AG04450 (cell line): ENCODE results near the gene LRRC75A. TPM values are rescaled to one million over a fixed set of nuclear protein-coding genes. Genes with fewer than 3 reads are reported as not detected.

Source experiments
- CTCF ChIA-PET: fragments of 300-600, 350-600 bp; formaldehyde crosslinking; extraction: SDS; loops from one replicate; lab custom pipeline; 2022; ENCODE audit warnings: antibody characterized with exemption, inconsistent platforms; lab: Charles Lee
- POLR2A ChIA-PET: fragments of 350-600 bp; formaldehyde crosslinking; extraction: SDS; loops from one replicate; lab custom pipeline; 2021; ENCODE audit warnings: antibody characterized with exemption, inconsistent platforms; lab: Yijun Ruan, JAX
- DNase-seq: peaks from one replicate; pipeline ENCODE4 v3.0.0-alpha.2; 2011; ENCODE audit warnings: low read depth, low spot score
- H3K27ac ChIP-seq: one replicate; pipeline ENCODE4 v1.5.1; 2012; ENCODE audit warnings: low read depth, low read length, control low read depth
- H3K27me3 ChIP-seq: one replicate; pipeline ENCODE4 v1.6.0; 2012; ENCODE audit warnings: low read length; ENCODE audit not compliant: control insufficient read depth, insufficient read depth
- H3K4me3 ChIP-seq: 2 replicates; pipeline ENCODE4 v1.5.1; 2011; ENCODE audit warnings: mild to moderate bottlenecking, low read depth, low read length, control low read depth
- H3K9me3 ChIP-seq: 2 replicates; pipeline ENCODE4 v1.5.1; 2012; ENCODE audit warnings: low read length; ENCODE audit not compliant: control insufficient read depth, insufficient read depth
- polyA plus RNA-seq: library from polyadenylated mRNA; depleted of rRNA; stranded (reverse); fragments of >200 nt; gene quantifications from 2 replicates; pipeline ENCODE4 v1.2.3, GENCODE V29; 2011
- TF ChIP-seq, protein P1 (sequence below): IDR thresholded peaks from 2 replicates; pipeline ENCODE4 v1.5.1; 2011; ENCODE audit warnings: low read depth, low read length, control low read depth, inconsistent platforms

The LRRC75A gene
- polyA plus RNA-seq, 1 experiment: 1.2 TPM

DNA sequence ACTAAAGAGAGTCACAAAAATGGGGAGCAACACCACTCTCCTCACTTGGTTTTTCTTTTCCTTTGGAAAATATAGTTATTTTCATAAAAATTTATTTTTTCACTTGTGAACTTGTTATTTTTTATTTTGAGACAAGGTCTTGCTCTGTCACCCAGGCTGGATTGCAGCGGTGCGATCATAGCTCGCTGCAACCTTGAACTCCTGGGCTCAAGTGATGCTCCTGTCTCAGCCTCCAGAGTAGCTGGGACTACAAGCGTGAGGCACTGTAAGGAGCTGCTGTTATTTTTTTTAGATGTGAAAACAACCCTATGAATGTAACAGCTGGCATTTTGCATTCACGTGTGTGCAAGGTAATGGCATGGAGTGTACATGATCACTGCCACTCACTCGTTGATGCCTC, 24.9 kb downstream of the LRRC75A start:
- H3K9me3 ChIP-seq: no peaks in the 10 kb centered on the region
- H3K4me3 ChIP-seq: no peak overlapping the region
- no peak for DNase-seq
- TF ChIP-seq, protein P1, sequence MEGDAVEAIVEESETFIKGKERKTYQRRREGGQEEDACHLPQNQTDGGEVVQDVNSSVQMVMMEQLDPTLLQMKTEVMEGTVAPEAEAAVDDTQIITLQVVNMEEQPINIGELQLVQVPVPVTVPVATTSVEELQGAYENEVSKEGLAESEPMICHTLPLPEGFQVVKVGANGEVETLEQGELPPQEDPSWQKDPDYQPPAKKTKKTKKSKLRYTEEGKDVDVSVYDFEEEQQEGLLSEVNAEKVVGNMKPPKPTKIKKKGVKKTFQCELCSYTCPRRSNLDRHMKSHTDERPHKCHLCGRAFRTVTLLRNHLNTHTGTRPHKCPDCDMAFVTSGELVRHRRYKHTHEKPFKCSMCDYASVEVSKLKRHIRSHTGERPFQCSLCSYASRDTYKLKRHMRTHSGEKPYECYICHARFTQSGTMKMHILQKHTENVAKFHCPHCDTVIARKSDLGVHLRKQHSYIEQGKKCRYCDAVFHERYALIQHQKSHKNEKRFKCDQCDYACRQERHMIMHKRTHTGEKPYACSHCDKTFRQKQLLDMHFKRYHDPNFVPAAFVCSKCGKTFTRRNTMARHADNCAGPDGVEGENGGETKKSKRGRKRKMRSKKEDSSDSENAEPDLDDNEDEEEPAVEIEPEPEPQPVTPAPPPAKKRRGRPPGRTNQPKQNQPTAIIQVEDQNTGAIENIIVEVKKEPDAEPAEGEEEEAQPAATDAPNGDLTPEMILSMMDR: no peak
- ChIA-PET POLR2A (no interaction called here), CTCF (no interaction called here)
- H3K27ac ChIP-seq: no peak overlapping the region
- H3K27me3 ChIP-seq: no peaks in the 10 kb centered on the region

DNA sequence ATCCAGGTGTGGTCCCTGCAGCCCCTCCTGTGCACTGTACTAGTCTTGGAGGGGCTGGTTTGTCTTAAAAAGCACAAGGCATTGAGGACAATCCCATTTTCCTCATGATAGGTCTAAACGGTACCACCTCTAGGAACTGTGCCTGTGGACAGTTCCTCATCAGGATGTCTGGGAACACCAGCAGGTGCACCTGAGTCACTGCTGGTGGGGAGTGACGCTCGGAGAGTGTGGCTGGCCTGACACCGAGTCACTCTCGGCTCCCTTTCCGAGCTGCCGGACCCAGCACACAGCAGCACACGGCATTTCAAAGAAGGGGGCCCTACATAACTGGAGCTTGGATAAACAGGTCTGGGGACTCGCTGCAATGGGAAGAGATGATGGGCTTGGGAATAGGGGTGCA, 25.6 kb downstream of the LRRC75A start:
- DNase-seq: no peak
- Histone ChIP-seq H3K27ac (no peak overlapping the region), H3K27me3 (no peaks in the 10 kb centered on the region), H3K9me3 (no peaks in the 10 kb centered on the region), H3K4me3 (no peak overlapping the region)
- POLR2A ChIA-PET: no interaction called here
- TF ChIP-seq, protein P1: no peak
- CTCF ChIA-PET: no interaction called here

DNA sequence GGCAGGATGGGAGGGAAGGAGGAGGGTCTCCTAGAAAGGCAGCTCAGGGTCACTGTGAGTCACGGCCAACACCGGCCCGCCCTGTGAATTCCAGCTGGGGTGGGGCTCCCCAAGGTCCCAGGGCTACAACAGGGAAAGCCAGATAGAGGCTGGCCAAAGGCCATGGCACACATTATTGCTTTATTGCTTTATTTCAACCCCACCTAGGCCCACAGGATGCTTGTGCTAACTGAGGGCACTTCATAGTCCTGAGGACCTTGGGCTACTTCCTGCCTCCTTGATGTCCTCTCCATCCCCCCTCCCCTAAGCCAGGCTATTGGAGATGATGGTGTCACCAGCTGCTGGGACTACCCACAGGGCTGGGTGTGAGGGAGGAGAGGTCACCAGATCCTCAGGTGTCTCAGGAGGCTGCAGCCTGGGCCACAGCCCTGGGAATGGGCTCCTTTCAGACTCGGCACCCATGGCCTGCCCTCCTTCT, 26.1 kb downstream of the LRRC75A start:
- POLR2A ChIA-PET: interaction anchor here (0.7 to 1.0 kb wide), 2 partner anchors 85 to 146 kb away, joined by 3 to 5 read pairs; partner anchors contain the start of gene UBB
- DNase-seq: no peak
- CTCF ChIA-PET: interaction anchor here (6.2 kb wide), 1 partner anchor 14 kb away, joined by 52 read pairs; no protein-coding TSS in a partner anchor

DNA sequence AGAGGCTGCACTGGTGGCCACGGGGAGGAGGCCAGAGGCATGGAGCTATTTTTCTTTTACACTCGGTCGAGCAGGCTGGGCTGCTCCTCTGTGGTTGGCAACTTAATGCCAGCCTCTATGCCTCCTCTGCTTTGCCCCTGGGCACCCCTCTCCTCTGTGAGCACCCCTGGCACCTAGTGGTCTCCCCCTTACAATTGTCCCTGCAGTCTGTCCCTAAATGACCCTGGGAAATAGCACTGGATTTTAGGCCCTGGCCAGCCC, 27.0 kb downstream of the LRRC75A start:
- H3K27me3 ChIP-seq: no peaks in the 10 kb centered on the region
- ChIA-PET POLR2A (interaction anchor here (1.0 kb wide), 1 partner anchor 84 kb away, joined by 5 read pairs; the partner anchor contains the start of gene UBB), CTCF (interaction anchor here (2.6 to 6.2 kb wide), 2 partner anchors 13 to 57 kb away, joined by 22 to 52 read pairs; no protein-coding TSS in a partner anchor)
- TF ChIP-seq, protein P1: no peak
- no peak overlapping the region for H3K27ac ChIP-seq
- DNase-seq: no peak
- H3K9me3 ChIP-seq: no peaks in the 10 kb centered on the region
- H3K4me3 ChIP-seq: no peak overlapping the region

More for the DNA sequence above, 26.1 kb downstream of the LRRC75A start:
- Histone ChIP-seq H3K4me3 (no peak overlapping the region), H3K27me3 (no peaks in the 10 kb centered on the region), H3K27ac (no peak overlapping the region), H3K9me3 (no peaks in the 10 kb centered on the region)
- TF ChIP-seq, protein P1: no peak

DNA sequence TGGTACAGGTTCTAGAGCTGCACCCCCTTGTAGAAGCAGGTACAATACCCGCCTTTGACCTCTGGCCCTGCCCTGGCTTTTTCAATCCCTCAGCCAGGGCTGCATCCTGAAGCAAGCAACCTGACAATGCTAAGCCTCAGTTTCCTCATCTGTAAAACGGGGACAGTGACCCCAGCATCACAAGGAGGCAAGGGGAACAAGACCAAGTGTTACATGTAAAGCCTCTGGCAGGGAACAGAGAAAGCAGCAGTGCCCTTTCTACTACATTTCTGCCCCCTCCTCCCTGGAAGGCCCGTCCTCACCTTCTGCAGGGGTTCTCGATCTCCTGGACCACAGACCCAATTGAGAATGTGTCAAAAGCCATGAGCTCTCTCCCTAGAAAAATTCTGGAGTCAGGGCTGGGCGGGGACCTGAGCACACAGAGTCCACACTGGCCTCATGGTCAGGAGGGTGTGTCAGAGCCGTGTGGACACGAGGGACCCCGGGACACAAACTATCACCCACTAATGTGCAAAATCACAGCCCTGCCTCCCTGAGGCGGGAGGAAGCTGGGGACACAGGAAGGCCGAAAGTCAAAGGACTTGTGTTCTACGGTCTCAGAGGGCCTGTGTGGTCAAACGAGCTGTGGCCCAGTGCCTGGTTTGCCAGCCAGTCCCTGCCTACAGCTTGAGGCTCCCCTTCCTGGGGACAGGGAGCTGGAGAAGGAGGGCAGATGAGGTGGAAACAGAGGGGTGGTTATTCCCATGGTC, 27.5 kb downstream of the LRRC75A start:
- POLR2A ChIA-PET: interaction anchor here (0.6 to 1.3 kb wide), 4 partner anchors 13 to 84 kb away, joined by 3 to 5 read pairs (median 4); partner anchors contain the start of gene UBB
- H3K4me3 ChIP-seq: no peak overlapping the region
- TF ChIP-seq, protein P1: no peak
- no peaks in the 10 kb centered on the region for H3K9me3 ChIP-seq
- CTCF ChIA-PET: interaction anchor here (2.6 to 6.2 kb wide), 2 partner anchors 12 to 57 kb away, joined by 22 to 52 read pairs; no protein-coding TSS in a partner anchor
- DNase-seq: no peak
- no peak overlapping the region for H3K27ac ChIP-seq
- H3K27me3 ChIP-seq: no peaks in the 10 kb centered on the region
